ENCODE data around the gene TXNRD3. TPM values are rescaled to one million over a fixed set of nuclear protein-coding genes. Genes with fewer than 3 reads are reported as not detected.
"Not testable (repeated sequence)": the region's sequence is repeated elsewhere in the genome, so short reads cannot be mapped to it uniquely, and the experiment has no call there.

Gene TXNRD3
- total and polyA plus RNA-seq, 5 donors from 2014 or later: 0.22 to 0.81 (median 0.66) TPM

DNA sequence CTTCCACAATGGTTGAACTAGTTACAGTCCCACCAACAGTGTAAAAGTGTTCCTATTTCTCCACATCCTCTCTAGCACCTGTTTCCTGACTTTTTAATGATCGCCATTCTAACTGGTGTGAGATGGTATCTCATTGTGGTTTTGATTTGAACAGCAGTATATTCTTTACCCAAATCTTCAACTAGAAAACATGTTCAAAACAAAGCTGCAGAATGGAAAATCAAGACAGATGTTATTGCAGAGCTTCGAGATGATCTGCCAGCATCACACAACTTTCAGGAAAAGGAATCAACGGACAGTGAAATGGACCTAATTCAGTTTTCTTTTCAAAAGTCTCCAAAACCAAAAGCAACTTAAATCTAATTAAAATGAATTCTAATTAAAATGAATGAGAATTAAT, 29.2 kb downstream of the TXNRD3 start:
- not testable (repeated sequence) for H3K9me3 ChIP-seq (ENCODE audit: control insufficient read depth in 2 of 2, low read length in 2 of 2); ATAC-seq (ENCODE audit: low read depth in 2 of 2); H3K27me3 ChIP-seq (ENCODE audit: control insufficient read depth, insufficient read depth, low read length); H3K9me3 Mint-ChIP-seq; H3K4me3 Mint-ChIP-seq; H3K36me3 ChIP-seq (ENCODE audit: control insufficient read depth, insufficient read depth, low read length); H3K27ac Mint-ChIP-seq; H3K27ac ChIP-seq (ENCODE audit: insufficient read depth, low read length, poor library complexity, severe bottlenecking); H3K36me3 Mint-ChIP-seq; DNase-seq; H3K4me3 ChIP-seq (ENCODE audit: low read depth, low read length); H3K27me3 Mint-ChIP-seq; H3K4me1 ChIP-seq (ENCODE audit: control insufficient read depth, insufficient read depth, low read length, poor library complexity, severe bottlenecking)
- H3K4me1 Mint-ChIP-seq: peaks cover 0 to 11% (median 0%) of the 10 kb centered on the region in 4 donors

DNA sequence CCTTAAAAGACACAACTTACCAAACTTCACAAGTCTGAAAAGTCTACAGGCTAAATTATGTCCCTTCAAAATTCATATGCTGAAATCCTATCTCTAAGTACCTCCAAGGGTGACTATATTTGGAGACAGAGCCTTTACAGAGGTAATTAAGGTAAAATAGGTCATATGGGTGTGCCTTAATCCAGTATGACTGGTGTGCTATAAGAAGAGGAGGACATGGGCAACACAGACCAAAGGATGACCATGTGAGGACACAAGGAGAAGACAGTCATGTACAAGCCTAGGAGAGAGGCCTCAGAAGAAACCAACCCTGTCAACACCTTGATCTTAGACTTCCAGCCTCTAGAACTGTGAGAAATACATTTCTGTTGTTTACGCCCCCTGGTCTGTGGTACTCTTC, 32.2 kb downstream of the TXNRD3 start:
- Mint-ChIP-seq H3K4me1 (no peaks in the 10 kb centered on the region), H3K27ac (no peak overlapping the region), H3K4me3 (no peak overlapping the region), H3K36me3 (no peaks in the 10 kb centered on the region), H3K27me3 (peaks cover 2% of the 10 kb centered on the region), H3K9me3 (no peaks in the 10 kb centered on the region)
- Histone ChIP-seq H3K27ac (ENCODE audit: insufficient read depth, low read length, poor library complexity, severe bottlenecking) (no peak overlapping the region), H3K27me3 (ENCODE audit: control insufficient read depth, insufficient read depth, low read length) (peaks cover 3% of the 10 kb centered on the region), H3K4me3 (ENCODE audit: low read depth, low read length) (no peak overlapping the region), H3K4me1 (ENCODE audit: control insufficient read depth, insufficient read depth, low read length, poor library complexity, severe bottlenecking) (no peaks in the 10 kb centered on the region), H3K9me3 (ENCODE audit: control insufficient read depth in 2 of 2, low read length in 2 of 2) (no peaks in the 10 kb centered on the region), H3K36me3 (ENCODE audit: control insufficient read depth, insufficient read depth, low read length) (no peaks in the 10 kb centered on the region)
- no peak for ATAC-seq (ENCODE audit: low read depth in 2 of 2)
- DNase-seq: no peak

DNA sequence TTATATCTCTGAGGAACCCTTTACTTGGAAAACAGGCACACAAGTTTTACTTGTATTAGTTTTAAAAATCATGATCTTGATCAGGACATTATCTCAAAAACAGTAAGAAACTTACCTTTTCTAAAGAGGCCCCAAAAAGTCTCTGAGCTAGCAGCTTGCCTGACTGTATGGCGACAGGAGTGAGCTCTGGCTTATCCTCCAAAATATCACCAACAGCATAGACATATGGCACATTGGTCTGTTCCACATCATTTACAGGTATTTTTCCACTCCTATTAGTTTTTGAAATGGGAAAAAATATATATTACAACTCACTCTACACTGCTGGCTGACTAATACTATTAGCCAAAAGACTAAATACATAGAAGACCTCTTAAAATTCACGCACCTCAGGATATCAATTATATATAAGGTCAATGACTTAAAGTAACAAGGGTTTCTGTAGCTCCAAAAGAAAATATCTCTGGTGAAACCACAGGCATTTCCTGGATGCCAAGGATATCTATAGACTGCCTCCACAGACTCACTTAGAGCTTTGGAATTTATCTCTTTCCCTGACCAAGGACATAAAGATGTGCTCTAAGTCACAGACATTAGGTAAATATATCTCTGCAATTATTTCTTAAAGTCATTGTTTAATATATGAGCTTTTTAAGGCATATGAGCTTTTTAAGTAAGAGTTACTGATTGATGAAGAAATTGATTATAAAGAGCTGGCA, 33.1 kb downstream of the TXNRD3 start:
- Mint-ChIP-seq H3K36me3 (no peaks in the 10 kb centered on the region), H3K4me3 (no peak overlapping the region), H3K9me3 (no peaks in the 10 kb centered on the region), H3K27me3 (peaks cover 7% of the 10 kb centered on the region), H3K27ac (no peak overlapping the region), H3K4me1 (no peaks in the 10 kb centered on the region)
- Histone ChIP-seq H3K36me3 (ENCODE audit: control insufficient read depth, insufficient read depth, low read length) (no peaks in the 10 kb centered on the region), H3K9me3 (ENCODE audit: control insufficient read depth in 2 of 2, low read length in 2 of 2) (no peaks in the 10 kb centered on the region), H3K4me1 (ENCODE audit: control insufficient read depth, insufficient read depth, low read length, poor library complexity, severe bottlenecking) (no peaks in the 10 kb centered on the region), H3K4me3 (ENCODE audit: low read depth, low read length) (no peak overlapping the region), H3K27ac (ENCODE audit: insufficient read depth, low read length, poor library complexity, severe bottlenecking) (no peak overlapping the region), H3K27me3 (ENCODE audit: control insufficient read depth, insufficient read depth, low read length) (peaks cover 3% of the 10 kb centered on the region)
- DNase-seq (no peak), ATAC-seq (ENCODE audit: low read depth in 2 of 2) (no peak)

DNA sequence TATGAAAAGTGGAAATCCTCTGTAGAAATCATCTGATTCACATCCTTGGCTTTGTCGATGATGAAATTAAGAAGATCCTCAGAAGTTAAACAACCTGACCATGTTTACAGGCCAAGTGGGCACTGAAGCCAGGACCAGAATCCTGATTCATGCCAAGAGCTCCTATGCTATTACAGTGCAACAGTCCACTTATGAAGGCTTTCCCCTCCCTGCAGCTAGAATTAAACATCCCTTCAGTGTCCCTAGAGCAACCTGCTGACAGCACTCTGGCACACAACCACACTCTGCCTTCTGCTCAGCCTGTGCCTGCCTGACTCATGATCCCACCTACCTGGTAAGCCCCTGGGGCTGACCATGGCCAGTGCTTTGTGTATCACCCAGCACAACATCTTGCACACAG, 33.8 kb downstream of the TXNRD3 start:
- Histone ChIP-seq H3K9me3 (ENCODE audit: control insufficient read depth in 2 of 2, low read length in 2 of 2) (no peaks in the 10 kb centered on the region), H3K36me3 (ENCODE audit: control insufficient read depth, insufficient read depth, low read length) (no peaks in the 10 kb centered on the region), H3K27me3 (ENCODE audit: control insufficient read depth, insufficient read depth, low read length) (peaks cover 3% of the 10 kb centered on the region), H3K4me1 (ENCODE audit: control insufficient read depth, insufficient read depth, low read length, poor library complexity, severe bottlenecking) (no peaks in the 10 kb centered on the region), H3K4me3 (ENCODE audit: low read depth, low read length) (no peak overlapping the region), H3K27ac (ENCODE audit: insufficient read depth, low read length, poor library complexity, severe bottlenecking) (no peak overlapping the region)
- DNase-seq (no peak), ATAC-seq (ENCODE audit: low read depth in 2 of 2) (no peak)
- Mint-ChIP-seq H3K4me3 (no peak overlapping the region), H3K9me3 (no peaks in the 10 kb centered on the region), H3K4me1 (no peaks in the 10 kb centered on the region), H3K27ac (no peak overlapping the region), H3K27me3 (peaks cover 7% of the 10 kb centered on the region), H3K36me3 (no peaks in the 10 kb centered on the region)

DNA sequence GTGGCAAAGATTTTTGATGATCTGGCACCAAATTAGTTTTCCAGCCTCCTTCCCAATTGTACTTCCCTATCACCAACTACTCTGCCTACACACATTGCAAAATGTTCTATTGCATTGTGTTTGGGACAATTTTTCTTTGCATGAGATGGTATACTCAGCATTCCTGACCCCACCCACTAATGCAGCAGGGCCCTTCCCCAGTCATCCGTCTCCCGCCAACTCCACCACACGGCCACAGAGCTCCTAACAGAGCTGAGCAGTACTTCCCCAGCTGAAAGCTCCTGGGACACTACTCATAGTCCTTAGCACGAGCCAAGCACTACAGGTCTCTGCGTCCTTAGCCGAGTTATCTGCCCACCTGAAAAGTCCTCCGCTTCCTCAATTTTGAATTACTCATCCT, 34.2 kb downstream of the TXNRD3 start:
- Mint-ChIP-seq H3K4me3 (no peak overlapping the region), H3K27ac (no peak overlapping the region), H3K27me3 (peaks cover 7% of the 10 kb centered on the region), H3K4me1 (no peaks in the 10 kb centered on the region), H3K9me3 (no peaks in the 10 kb centered on the region), H3K36me3 (no peaks in the 10 kb centered on the region)
- no peaks in the 10 kb centered on the region for H3K36me3 ChIP-seq (ENCODE audit: control insufficient read depth, insufficient read depth, low read length)
- peaks cover 3% of the 10 kb centered on the region for H3K27me3 ChIP-seq (ENCODE audit: control insufficient read depth, insufficient read depth, low read length)
- ATAC-seq (ENCODE audit: low read depth in 2 of 2) (no peak), DNase-seq (no peak)
- no peak overlapping the region for H3K4me3 ChIP-seq (ENCODE audit: low read depth, low read length)
- H3K9me3 ChIP-seq (ENCODE audit: control insufficient read depth in 2 of 2, low read length in 2 of 2): no peaks in the 10 kb centered on the region
- H3K27ac ChIP-seq (ENCODE audit: insufficient read depth, low read length, poor library complexity, severe bottlenecking): no peak overlapping the region
- H3K4me1 ChIP-seq (ENCODE audit: control insufficient read depth, insufficient read depth, low read length, poor library complexity, severe bottlenecking): no peaks in the 10 kb centered on the region

DNA sequence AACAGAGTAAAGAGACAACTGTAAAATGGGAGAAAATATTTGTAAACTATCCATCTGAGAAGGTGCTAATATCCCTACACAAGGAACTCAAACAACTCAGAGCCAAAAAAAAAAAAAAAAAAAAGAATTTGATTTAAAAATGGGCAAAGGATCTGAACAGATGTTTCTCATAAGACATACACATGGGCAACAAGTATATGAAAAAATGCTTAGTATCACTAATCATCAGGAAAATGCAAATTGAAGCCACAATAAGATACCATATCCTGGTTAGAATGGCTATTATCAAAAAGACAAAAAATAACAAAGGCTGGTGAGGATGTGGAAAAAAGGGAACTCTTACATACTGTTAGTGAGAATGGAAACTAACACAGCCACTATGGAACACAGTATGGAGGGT, 36.2 kb downstream of the TXNRD3 start:
- Histone ChIP-seq H3K4me1 (ENCODE audit: control insufficient read depth, insufficient read depth, low read length, poor library complexity, severe bottlenecking) (no peaks in the 10 kb centered on the region), H3K9me3 (ENCODE audit: control insufficient read depth in 2 of 2, low read length in 2 of 2) (no peaks in the 10 kb centered on the region), H3K36me3 (ENCODE audit: control insufficient read depth, insufficient read depth, low read length) (no peaks in the 10 kb centered on the region), H3K27ac (ENCODE audit: insufficient read depth, low read length, poor library complexity, severe bottlenecking) (no peak overlapping the region), H3K27me3 (ENCODE audit: control insufficient read depth, insufficient read depth, low read length) (peaks cover 5% of the 10 kb centered on the region), H3K4me3 (ENCODE audit: low read depth, low read length) (no peak overlapping the region)
- DNase-seq: no peak
- Mint-ChIP-seq H3K9me3 (no peaks in the 10 kb centered on the region), H3K36me3 (no peaks in the 10 kb centered on the region), H3K27me3 (peaks cover 7% of the 10 kb centered on the region), H3K4me1 (no peaks in the 10 kb centered on the region), H3K4me3 (no peak overlapping the region), H3K27ac (no peak overlapping the region)
- ATAC-seq (ENCODE audit: low read depth in 2 of 2): no peak

DNA sequence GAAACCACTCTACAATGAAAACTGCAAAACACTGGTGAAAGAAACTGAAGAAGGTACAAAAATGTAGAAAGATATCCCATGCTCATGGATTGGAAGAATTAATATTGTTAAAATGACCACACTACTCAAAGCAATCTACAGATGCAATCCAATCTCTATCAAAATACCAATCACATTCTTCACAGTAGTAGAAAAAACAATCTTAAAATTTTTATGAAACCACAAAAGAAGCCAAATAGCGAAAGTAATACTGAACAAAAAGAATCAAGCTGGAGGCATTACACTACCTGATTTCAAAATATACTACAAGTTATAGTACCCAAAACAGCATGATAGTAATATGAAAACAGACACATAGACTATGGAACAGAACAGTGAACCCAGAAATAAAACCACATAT, 36.9 kb downstream of the TXNRD3 start:
- no peaks in the 10 kb centered on the region for H3K9me3 ChIP-seq (ENCODE audit: control insufficient read depth in 2 of 2, low read length in 2 of 2)
- H3K27ac ChIP-seq (ENCODE audit: insufficient read depth, low read length, poor library complexity, severe bottlenecking): no peak overlapping the region
- peaks cover 5% of the 10 kb centered on the region for H3K27me3 ChIP-seq (ENCODE audit: control insufficient read depth, insufficient read depth, low read length)
- H3K4me1 Mint-ChIP-seq: no peaks in the 10 kb centered on the region
- no peaks in the 10 kb centered on the region for H3K9me3 Mint-ChIP-seq
- no peak overlapping the region for H3K4me3 Mint-ChIP-seq
- H3K4me3 ChIP-seq (ENCODE audit: low read depth, low read length): no peak overlapping the region
- ATAC-seq (ENCODE audit: low read depth in 2 of 2) (no peak), DNase-seq (no peak)
- peaks cover 7% of the 10 kb centered on the region for H3K27me3 Mint-ChIP-seq
- H3K36me3 ChIP-seq (ENCODE audit: control insufficient read depth, insufficient read depth, low read length): no peaks in the 10 kb centered on the region
- no peak overlapping the region for H3K27ac Mint-ChIP-seq
- H3K4me1 ChIP-seq (ENCODE audit: control insufficient read depth, insufficient read depth, low read length, poor library complexity, severe bottlenecking): no peaks in the 10 kb centered on the region
- no peaks in the 10 kb centered on the region for H3K36me3 Mint-ChIP-seq

DNA sequence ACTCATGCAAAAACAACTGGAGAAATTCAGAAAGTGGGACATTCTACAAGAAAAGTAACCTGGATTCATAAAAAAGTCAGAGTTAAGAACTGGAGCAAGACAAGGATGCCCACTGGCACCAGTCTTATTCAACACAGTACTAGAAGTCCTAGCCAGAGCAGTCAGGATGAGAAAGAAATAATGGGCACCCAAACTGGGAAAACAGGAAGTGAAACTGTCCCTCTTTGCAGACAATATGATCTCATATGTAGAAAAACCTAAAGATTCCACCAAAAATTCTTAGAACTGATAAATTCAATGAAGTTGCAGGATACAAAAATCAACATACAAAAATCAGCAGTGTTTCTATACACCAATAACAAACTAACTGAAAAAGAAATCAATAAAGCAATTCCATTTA, 37.4 kb downstream of the TXNRD3 start:
- H3K4me3 ChIP-seq (ENCODE audit: low read depth, low read length): no peak overlapping the region
- Mint-ChIP-seq H3K27me3 (peaks cover 7% of the 10 kb centered on the region), H3K36me3 (no peaks in the 10 kb centered on the region), H3K4me3 (no peak overlapping the region), H3K4me1 (peaks cover 0 to 4% (median 0%) of the 10 kb centered on the region in 4 donors), H3K27ac (no peak overlapping the region), H3K9me3 (no peaks in the 10 kb centered on the region)
- H3K27ac ChIP-seq (ENCODE audit: insufficient read depth, low read length, poor library complexity, severe bottlenecking): no peak overlapping the region
- no peaks in the 10 kb centered on the region for H3K4me1 ChIP-seq (ENCODE audit: control insufficient read depth, insufficient read depth, low read length, poor library complexity, severe bottlenecking)
- no peak for DNase-seq
- H3K9me3 ChIP-seq (ENCODE audit: control insufficient read depth in 2 of 2, low read length in 2 of 2): no peaks in the 10 kb centered on the region
- no peak for ATAC-seq (ENCODE audit: low read depth in 2 of 2)
- peaks cover 5% of the 10 kb centered on the region for H3K27me3 ChIP-seq (ENCODE audit: control insufficient read depth, insufficient read depth, low read length)
- no peaks in the 10 kb centered on the region for H3K36me3 ChIP-seq (ENCODE audit: control insufficient read depth, insufficient read depth, low read length)
